Measurements from ENCODE around the gene ARID5A. TPM values are rescaled to one million over a fixed set of nuclear protein-coding genes. Genes with fewer than 3 reads are reported as not detected.

ARID5A gene
- total RNA-seq, 2 experiments from 2014 or later: 326 to 342 TPM

GRCh38 chr2:96578731-96579130 lies 42.2 kb downstream of the ARID5A start:
- CTCF ChIA-PET: no interaction called here

GRCh38 chr2:96579422-96579821 lies 42.9 kb downstream of the ARID5A start:
- H3K4me3 Mint-ChIP-seq: no peak overlapping the region
- H3K4me1 ChIP-seq (ENCODE audit: insufficient read depth, low read length): no peaks in the 10 kb centered on the region
- CTCF ChIA-PET: no interaction called here
- H3K36me3 Mint-ChIP-seq (ENCODE audit: low read depth): peaks cover 5% of the 10 kb centered on the region
- H3K9me3 Mint-ChIP-seq: no peaks in the 10 kb centered on the region
- no peak overlapping the region for H3K27ac ChIP-seq (ENCODE audit: low read depth in 1 of 2, low read length in 2 of 2)
- ATAC-seq (ENCODE audit: poor library complexity) (no peak), DNase-seq (no peak)
- H3K27ac Mint-ChIP-seq: no peak overlapping the region
- POLR2A ChIA-PET: interaction anchor here (1.2 kb wide), 1 partner anchor 15 kb away, joined by 4 read pairs; no protein-coding TSS in a partner anchor
- TF ChIP-seq CTCF (IDR thresholded peaks at IDR 0.05): no peak
- H3K27me3 ChIP-seq (ENCODE audit: control insufficient read depth in 1 of 2, insufficient read depth in 2 of 2, low read length in 2 of 2): no peaks in the 10 kb centered on the region
- no peak overlapping the region for H3K4me3 ChIP-seq (ENCODE audit: low read length)
- intact Hi-C loops (cut with DNase I, micrococcal nuclease): loop anchor here in 1 of 2 experiments (10.0 kb wide), 1 partner anchor 125 kb away; no protein-coding TSS in a partner anchor
- no peaks in the 10 kb centered on the region for H3K4me1 Mint-ChIP-seq (ENCODE audit: low read depth)
- H3K9me3 ChIP-seq (ENCODE audit: control insufficient read depth in 1 of 2, insufficient read depth in 1 of 2, low read length in 2 of 2): no peaks in the 10 kb centered on the region
- no peaks in the 10 kb centered on the region for H3K36me3 ChIP-seq (ENCODE audit: insufficient read depth, low read length)
- no peaks in the 10 kb centered on the region for H3K27me3 Mint-ChIP-seq

More at GRCh38 chr2:96578731-96579130, 42.2 kb downstream of the ARID5A start:
- Mint-ChIP-seq H3K27me3 (no peaks in the 10 kb centered on the region), H3K4me1 (ENCODE audit: low read depth) (no peaks in the 10 kb centered on the region), H3K9me3 (no peaks in the 10 kb centered on the region), H3K36me3 (ENCODE audit: low read depth) (no peaks in the 10 kb centered on the region), H3K4me3 (no peak overlapping the region), H3K27ac (no peak overlapping the region)
- intact Hi-C loops (cut with DNase I, micrococcal nuclease): loop anchor here in 1 of 2 experiments (10.0 kb wide), 1 partner anchor 126 kb away; no protein-coding TSS in a partner anchor
- H3K9me3 ChIP-seq (ENCODE audit: control insufficient read depth in 1 of 2, insufficient read depth in 1 of 2, low read length in 2 of 2): no peaks in the 10 kb centered on the region
- H3K27me3 ChIP-seq (ENCODE audit: control insufficient read depth in 1 of 2, insufficient read depth in 2 of 2, low read length in 2 of 2): no peaks in the 10 kb centered on the region
- TF ChIP-seq CTCF (IDR thresholded peaks at IDR 0.05): no peak
- no peak for ATAC-seq (ENCODE audit: poor library complexity)
- H3K36me3 ChIP-seq (ENCODE audit: insufficient read depth, low read length): no peaks in the 10 kb centered on the region
- POLR2A ChIA-PET: no interaction called here
- no peak for DNase-seq
- H3K4me3 ChIP-seq (ENCODE audit: low read length): no peak overlapping the region
- H3K4me1 ChIP-seq (ENCODE audit: insufficient read depth, low read length): no peaks in the 10 kb centered on the region
- no peak overlapping the region for H3K27ac ChIP-seq (ENCODE audit: low read depth in 1 of 2, low read length in 2 of 2)

GRCh38 chr2:96580771-96581170 lies 44.2 kb downstream of the ARID5A start:
- TF ChIP-seq CTCF (IDR thresholded peaks at IDR 0.05): no peak
- DNase-seq: peak in 1 of 14 experiments; percentile 14
- no peaks in the 10 kb centered on the region for H3K4me1 Mint-ChIP-seq (ENCODE audit: low read depth)
- no peak overlapping the region for H3K27ac Mint-ChIP-seq
- Histone ChIP-seq H3K36me3 (ENCODE audit: insufficient read depth, low read length) (no peaks in the 10 kb centered on the region), H3K27ac (ENCODE audit: low read depth in 1 of 2, low read length in 2 of 2) (no peak overlapping the region), H3K4me1 (ENCODE audit: insufficient read depth, low read length) (no peaks in the 10 kb centered on the region), H3K4me3 (ENCODE audit: low read length) (no peak overlapping the region), H3K27me3 (ENCODE audit: control insufficient read depth in 1 of 2, insufficient read depth in 2 of 2, low read length in 2 of 2) (no peaks in the 10 kb centered on the region), H3K9me3 (ENCODE audit: control insufficient read depth in 1 of 2, insufficient read depth in 1 of 2, low read length in 2 of 2) (no peaks in the 10 kb centered on the region)
- peaks cover 12% of the 10 kb centered on the region for H3K36me3 Mint-ChIP-seq (ENCODE audit: low read depth)
- H3K9me3 Mint-ChIP-seq: no peaks in the 10 kb centered on the region
- H3K27me3 Mint-ChIP-seq: no peaks in the 10 kb centered on the region
- H3K4me3 Mint-ChIP-seq: no peak overlapping the region
- POLR2A ChIA-PET: no interaction called here
- ATAC-seq (ENCODE audit: poor library complexity): no peak
- CTCF ChIA-PET: no interaction called here
- intact Hi-C loops (cut with DNase I, micrococcal nuclease): no loop called here

Measured in CD4-positive, alpha-beta T cell (primary cell).